GM12891 (cell line): ENCODE data around the gene FRMD8.

Source experiments
- DNase-seq: peaks from one replicate; pipeline ENCODE4 v3.0.0; 2011; ENCODE audit warnings: low spot score; ENCODE audit not compliant: insufficient read length
- FAIRE-seq: peaks from 2 replicates; lab custom pipeline; 2011; peaks lifted over from hg19 to GRCh38; lab: Jason Lieb, UNC
- PAX5 ChIP-seq: IDR thresholded peaks from 2 replicates; pipeline ENCODE4 v1.6.1; 2011; ENCODE audit warnings: low read length, moderate library complexity, mild to moderate bottlenecking; ENCODE audit not compliant: insufficient read depth, severe bottlenecking
- POLR2A ChIP-seq: IDR thresholded peaks from 2 replicates; pipeline ENCODE4 v1.6.1; 2011; ENCODE audit warnings: low read depth, low read length, control low read depth
- POLR2AphosphoS5 ChIP-seq: IDR thresholded peaks from 2 replicates; pipeline ENCODE4 v1.6.1; 2011; ENCODE audit warnings: low read depth, low read length, control low read depth
- POU2F2 ChIP-seq: IDR thresholded peaks from 2 replicates; pipeline ENCODE4 v1.6.1; 2011; ENCODE audit warnings: low read depth, mild to moderate bottlenecking, control low read depth, low read length, moderate library complexity
- SPI1 ChIP-seq: IDR thresholded peaks from 2 replicates; pipeline ENCODE4 v1.6.1; 2011; ENCODE audit warnings: low read depth, low read length, control low read depth
- TAF1 ChIP-seq: IDR thresholded peaks from 2 replicates; pipeline ENCODE4 v1.6.1; 2011; ENCODE audit warnings: low read depth, low read length, control low read depth

Gene FRMD8

DNA sequence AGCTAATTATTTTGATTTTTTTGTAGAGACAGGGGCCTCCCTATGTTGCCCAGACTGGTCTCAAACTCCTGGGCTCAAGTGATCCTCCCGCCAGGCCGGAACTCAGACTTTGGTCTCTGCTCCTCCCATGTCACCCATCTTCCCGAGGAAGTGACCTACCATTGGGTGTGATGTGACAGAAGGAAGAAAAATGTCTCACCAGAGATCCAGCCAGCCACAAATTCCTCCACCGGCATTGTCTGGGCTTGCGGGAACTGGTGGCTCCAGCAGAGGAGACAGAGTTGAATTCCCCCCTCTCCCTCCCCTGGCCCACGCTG, 4.8 kb upstream of the FRMD8 start:
- FAIRE-seq (peak; percentile 65), DNase-seq (no peak)
- TF ChIP-seq POLR2AphosphoS5 = no peak
- no peak for TF ChIP-seq TAF1
- no peak for TF ChIP-seq POLR2A
- no peak for TF ChIP-seq POU2F2
- no peak for TF ChIP-seq SPI1
- TF ChIP-seq PAX5 = no peak

DNA sequence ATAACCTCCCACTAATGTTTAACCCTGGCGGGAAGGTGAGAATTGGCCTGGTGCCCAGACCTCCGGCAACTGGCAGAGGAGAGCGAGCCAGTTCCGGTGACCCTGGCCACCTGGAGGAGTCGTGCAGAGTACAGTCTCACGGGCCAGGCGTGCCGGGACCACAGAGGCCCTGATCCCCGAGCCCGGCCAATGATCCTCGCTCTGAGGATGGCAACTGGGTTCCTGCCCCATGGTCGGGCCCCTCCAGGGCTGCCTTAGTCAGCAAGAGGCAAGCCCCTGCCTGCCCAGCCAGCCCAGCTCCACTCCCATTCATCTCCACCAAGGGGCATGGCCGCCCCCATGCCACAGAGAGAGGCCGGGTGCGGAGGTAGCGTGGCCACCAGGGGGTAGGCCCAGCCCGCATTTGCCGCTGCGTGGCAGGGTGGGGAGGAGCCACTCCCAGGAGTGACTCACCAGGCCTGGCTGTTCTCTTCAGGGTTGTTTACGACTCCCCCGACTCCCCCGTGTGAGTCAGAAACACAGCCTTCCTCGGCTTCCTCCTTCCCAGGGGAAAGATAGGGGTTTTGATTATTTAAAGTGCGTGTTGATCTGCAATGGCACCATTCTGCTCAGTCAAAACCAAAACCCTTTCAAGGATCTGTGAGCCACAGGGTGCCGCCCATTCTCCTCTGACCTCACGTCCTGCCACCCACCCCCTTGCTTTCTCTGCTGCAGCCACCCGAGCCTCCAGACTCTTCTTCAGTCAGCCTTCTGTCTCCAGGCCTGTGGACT, 4.2 kb upstream of the FRMD8 start, which contains the start of gene SLC25A45:
SLC25A45 (minus strand) TSS at position 614 of the 771 bp plus-strand sequence. CDS start 695 bp downstream, outside the sequence.
- DNase-seq (peak; percentile 70), FAIRE-seq (peak; percentile 96)
- TF ChIP-seq TAF1 (peak; percentile 71; the same call in 1 of the 2 replicates), PAX5 (no peak), POLR2AphosphoS5 (peak; percentile 72; the same call in 1 of the 2 replicates), POU2F2 (no peak), POLR2A (peak; percentile 71)

DNA sequence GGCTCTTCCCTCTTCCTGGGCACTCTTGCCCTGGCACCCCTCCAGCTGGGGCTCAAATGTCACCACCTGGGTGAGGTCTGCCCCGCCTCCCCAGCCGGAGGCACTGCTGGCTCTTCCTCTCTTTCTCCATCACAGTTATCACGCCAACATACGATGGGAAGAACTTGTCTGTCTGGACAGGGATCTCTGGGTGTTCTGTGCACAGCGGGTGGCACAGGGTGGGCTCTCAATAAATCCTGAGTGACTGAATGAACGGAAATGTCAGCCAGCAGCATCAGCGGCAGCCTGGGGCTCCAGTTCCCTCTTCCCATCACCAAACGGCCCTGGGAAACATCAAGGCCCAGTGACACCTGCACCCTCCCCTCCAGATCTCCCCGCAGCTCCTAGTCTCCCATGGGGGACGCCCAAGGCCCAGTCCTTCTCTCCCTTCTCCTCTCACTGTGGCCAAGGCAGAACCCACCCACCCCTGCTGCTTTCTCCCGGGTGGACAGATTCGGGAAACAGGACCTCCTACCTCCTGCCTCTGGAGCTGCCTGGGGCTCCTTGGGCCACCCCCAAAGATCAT, 3.6 kb upstream of the FRMD8 start:
- no peak for TF ChIP-seq POLR2A
- TF ChIP-seq POLR2AphosphoS5 = no peak
- no peak for TF ChIP-seq SPI1
- TF ChIP-seq PAX5 = no peak
- no peak for TF ChIP-seq POU2F2
- TF ChIP-seq TAF1 = no peak
- no peak for DNase-seq

GRCh38 chr11:65383778-65384177, 2.7 kb upstream of the FRMD8 start:
- no peak for DNase-seq
- no peak for TF ChIP-seq POLR2A
- no peak for TF ChIP-seq SPI1
- TF ChIP-seq POU2F2 = no peak
- TF ChIP-seq TAF1 = no peak
- no peak for TF ChIP-seq PAX5
- TF ChIP-seq POLR2AphosphoS5 = no peak
- no peak for FAIRE-seq

More for the DNA sequence above, 3.6 kb upstream of the FRMD8 start:
- FAIRE-seq = peak; percentile 45

DNA sequence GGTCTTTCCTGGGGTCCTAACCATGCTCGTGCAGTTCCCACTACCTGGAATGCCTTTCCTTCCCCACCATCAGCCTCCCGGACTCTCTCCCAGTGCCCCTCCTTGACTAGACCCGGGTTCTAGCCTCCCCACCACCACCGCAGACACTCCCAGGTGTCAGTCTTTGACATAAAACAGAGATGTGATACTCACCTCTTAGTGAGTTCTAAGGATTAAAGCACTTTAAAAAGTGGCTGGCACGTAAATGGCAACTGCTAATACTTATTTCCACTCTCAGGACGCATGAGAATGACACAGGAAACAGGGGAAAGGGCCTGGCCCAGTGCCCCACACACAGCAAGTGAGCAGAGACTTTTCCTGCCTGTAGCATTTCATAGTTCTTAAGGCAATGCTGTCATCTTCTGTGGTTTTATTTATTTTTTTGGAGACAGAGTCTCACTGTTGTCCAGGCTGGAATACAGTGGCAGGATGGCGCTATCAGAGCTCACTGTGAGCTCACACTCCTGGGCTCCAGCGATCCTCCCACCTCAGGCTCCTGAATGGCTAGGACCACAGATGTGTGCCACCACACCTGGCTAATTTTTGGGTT, 2.0 kb upstream of the FRMD8 start:
- TF ChIP-seq POLR2AphosphoS5 (no peak), POLR2A (no peak), SPI1 (no peak), TAF1 (no peak), POU2F2 (no peak), PAX5 (no peak)
- FAIRE-seq (no peak), DNase-seq (no peak)

GRCh38 chr11:65388731-65389130, 2.3 kb downstream of the FRMD8 start:
- no peak for DNase-seq
- no peak for TF ChIP-seq POLR2A
- TF ChIP-seq POU2F2 = no peak
- no peak for TF ChIP-seq TAF1
- no peak for TF ChIP-seq SPI1
- no peak for TF ChIP-seq POLR2AphosphoS5
- no peak for TF ChIP-seq PAX5
- peak; percentile 5 for FAIRE-seq

DNA sequence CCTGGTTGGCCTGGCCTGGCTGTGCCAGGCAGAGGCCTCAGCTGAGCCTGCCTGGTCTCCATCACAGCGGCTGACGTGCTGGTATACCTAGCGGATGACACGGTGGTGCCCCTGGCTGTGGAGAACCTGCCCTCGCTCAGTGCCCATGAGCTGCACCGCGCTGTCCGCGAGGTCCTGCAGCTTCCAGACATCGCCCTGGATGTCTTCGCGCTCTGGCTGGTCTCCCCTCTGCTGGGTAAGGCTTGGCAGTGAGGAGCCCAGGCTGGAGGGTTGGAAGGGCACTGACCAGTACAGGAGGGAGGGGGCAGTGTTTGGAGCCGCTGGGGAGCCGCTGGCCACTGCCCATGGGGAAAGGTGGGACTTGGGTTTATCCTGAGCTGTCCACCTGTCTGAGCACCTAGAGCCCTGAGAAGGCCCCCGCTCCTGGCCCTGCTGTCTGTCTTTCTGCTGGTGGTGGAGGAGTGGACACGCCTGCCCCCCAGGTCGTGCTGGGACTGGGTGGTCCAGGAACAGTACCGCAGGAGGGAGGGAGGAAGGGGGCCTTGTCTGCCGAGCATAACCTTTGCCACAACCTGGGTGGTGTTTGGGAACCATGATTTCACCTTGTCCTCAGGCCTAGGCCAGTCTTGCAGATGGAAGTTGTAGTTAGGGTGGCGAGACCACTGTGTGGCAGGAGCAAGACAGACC, 3.0 kb downstream of the FRMD8 start:
- no peak for DNase-seq
- TF ChIP-seq POLR2AphosphoS5 = no peak
- TF ChIP-seq SPI1 = no peak
- no peak for FAIRE-seq

GRCh38 chr11:65390099-65390941, 3.9 kb downstream of the FRMD8 start:
- TF ChIP-seq POLR2A = no peak
- TF ChIP-seq POU2F2 = no peak
- TF ChIP-seq TAF1 = no peak
- no peak for TF ChIP-seq PAX5
- no peak for TF ChIP-seq SPI1
- no peak for TF ChIP-seq POLR2AphosphoS5
- no peak for FAIRE-seq
- DNase-seq = no peak

- DNase-seq (no peak), FAIRE-seq (no peak)
- no peak for TF ChIP-seq POU2F2
- TF ChIP-seq POLR2AphosphoS5 = no peak
- TF ChIP-seq SPI1 = no peak
- TF ChIP-seq PAX5 = no peak
- TF ChIP-seq TAF1 = no peak
- TF ChIP-seq POLR2A = no peak
Measured at GRCh38 chr11:65390996-65391395, 4.6 kb downstream of the FRMD8 start.
